HG03196 (cell line): ENCODE data around the gene TRA2B.

Experiments
- ATAC-seq: cut with Tn5 transposase; IDR thresholded peaks from one replicate; pipeline ENCODE4 v1.9.1; 2021; ENCODE audit not compliant: unreplicated experiment

Gene TRA2B

GRCh38 chr3:185878920-185879319 is 58.9 kb downstream of the TRA2B start:
- ATAC-seq: no peak

- ATAC-seq: no peak
Measured at GRCh38 chr3:185874119-185874518, 63.7 kb downstream of the TRA2B start.

- ATAC-seq: no peak
Measured at GRCh38 chr3:185867650-185868049, 70.2 kb downstream of the TRA2B start.

- ATAC-seq: no peak
Measured at GRCh38 chr3:185866995-185867394, 70.8 kb downstream of the TRA2B start.

GRCh38 chr3:185866555-185866954 is 71.3 kb downstream of the TRA2B start:
- no peak for ATAC-seq
